HAP-1 (cell line): ENCODE results near the gene UBE3A.
A peak's percentile ranks its signal among the peaks of the same experiment; 100 is the strongest.

Experiments
- DNase-seq, 2 experiments: peaks; one replicate each; pipeline ENCODE4 v3.0.0-alpha.2; 2016 to 2020; ENCODE audit warnings: low spot score in 2 of 2
- H3K27me3 ChIP-seq: fragments of 250-450 bp; sonication (Bioruptor Pico); 2 replicates; pipeline ENCODE4 v1.5.1; 2020; ENCODE audit warnings: low read depth, mild to moderate bottlenecking, moderate library complexity
- H3K36me3 ChIP-seq: fragments of 250-450 bp; sonication (Bioruptor Pico); replicated peaks from 2 replicates; pipeline ENCODE4 v1.5.1; 2020; ENCODE audit warnings: mild to moderate bottlenecking
- H3K4me1 ChIP-seq: fragments of 250-450 bp; sonication (Bioruptor Pico); 2 replicates; pipeline ENCODE4 v1.5.1; 2020; ENCODE audit warnings: mild to moderate bottlenecking
- H3K4me3 ChIP-seq: fragments of 250-450 bp; sonication (Bioruptor Pico); 2 replicates; pipeline ENCODE4 v1.5.1; 2020; ENCODE audit warnings: mild to moderate bottlenecking, moderate library complexity
- H3K9me3 ChIP-seq: fragments of 250-450 bp; sonication (Bioruptor Pico); 2 replicates; pipeline ENCODE4 v1.5.1; 2020; ENCODE audit warnings: mild to moderate bottlenecking, moderate library complexity
- in situ Hi-C: fragments of 300-500 bp; cut with MboI; formaldehyde crosslinking; loops from 3 replicates; pipeline ENCODE4 v1.14.3; 2020; ENCODE audit warnings: low sequenced_read_pairs, inconsistent platforms, mixed read lengths

Gene UBE3A

GRCh38 chr15:25374143-25374542 is 64.7 kb downstream of the UBE3A start:
- in situ Hi-C loops = no loop called here
- Histone ChIP-seq H3K4me1 (no peaks in the 10 kb centered on the region), H3K4me3 (no peak overlapping the region), H3K36me3 (peaks cover 46% of the 10 kb centered on the region), H3K9me3 (no peaks in the 10 kb centered on the region), H3K27me3 (no peaks in the 10 kb centered on the region)
- no peak for DNase-seq

GRCh38 chr15:25372298-25372697 is 66.5 kb downstream of the UBE3A start:
- H3K27me3 ChIP-seq = no peaks in the 10 kb centered on the region
- H3K9me3 ChIP-seq = no peaks in the 10 kb centered on the region
- in situ Hi-C loops = no loop called here
- H3K4me1 ChIP-seq = no peaks in the 10 kb centered on the region; the same call in 1 of the 2 replicates
- no peak for DNase-seq
- H3K4me3 ChIP-seq = no peak overlapping the region
- peaks cover 50% of the 10 kb centered on the region for H3K36me3 ChIP-seq

GRCh38 chr15:25368850-25369249 is 70.0 kb downstream of the UBE3A start:
- DNase-seq = no peak
- no peak overlapping the region for H3K4me3 ChIP-seq
- in situ Hi-C loops = no loop called here
- H3K36me3 ChIP-seq = peaks cover 34% of the 10 kb centered on the region
- no peaks in the 10 kb centered on the region for H3K9me3 ChIP-seq
- no peaks in the 10 kb centered on the region for H3K27me3 ChIP-seq
- no peaks in the 10 kb centered on the region; the same call in 1 of the 2 replicates for H3K4me1 ChIP-seq

- H3K9me3 ChIP-seq = no peaks in the 10 kb centered on the region
- H3K4me3 ChIP-seq = no peak overlapping the region
- no peaks in the 10 kb centered on the region for H3K27me3 ChIP-seq
- in situ Hi-C loops = no loop called here
- peaks cover 25% of the 10 kb centered on the region for H3K36me3 ChIP-seq
- no peak for DNase-seq
- H3K4me1 ChIP-seq = no peaks in the 10 kb centered on the region; the same call in 1 of the 2 replicates
Observed at GRCh38 chr15:25366058-25366457, 72.8 kb downstream of the UBE3A start.

- peaks cover 29% of the 10 kb centered on the region for H3K36me3 ChIP-seq
- in situ Hi-C loops = no loop called here
Observed at GRCh38 chr15:25362545-25362944, 76.3 kb downstream of the UBE3A start.

GRCh38 chr15:25347707-25348106 is 91.1 kb downstream of the UBE3A start:
- in situ Hi-C loops = no loop called here
- H3K4me3 ChIP-seq = no peak overlapping the region
- no peaks in the 10 kb centered on the region for H3K27me3 ChIP-seq
- no peaks in the 10 kb centered on the region for H3K9me3 ChIP-seq
- H3K36me3 ChIP-seq = peaks cover 19% of the 10 kb centered on the region
- DNase-seq = no peak
- peaks cover 13% of the 10 kb centered on the region for H3K4me1 ChIP-seq

More at GRCh38 chr15:25362545-25362944, 76.3 kb downstream of the UBE3A start:
- Histone ChIP-seq H3K4me3 (no peak overlapping the region), H3K9me3 (no peaks in the 10 kb centered on the region), H3K4me1 (no peaks in the 10 kb centered on the region; the same call in 1 of the 2 replicates), H3K27me3 (no peaks in the 10 kb centered on the region)
- DNase-seq = no peak

GRCh38 chr15:25346371-25346770 is 92.5 kb downstream of the UBE3A start:
- no peak for DNase-seq
- in situ Hi-C loops = no loop called here
- H3K36me3 ChIP-seq = peaks cover 11% of the 10 kb centered on the region

GRCh38 chr15:25345943-25346342 is 92.9 kb downstream of the UBE3A start:
- Histone ChIP-seq H3K4me3 (no peak overlapping the region), H3K4me1 (peaks cover 13% of the 10 kb centered on the region), H3K9me3 (no peaks in the 10 kb centered on the region), H3K36me3 (peaks cover 11% of the 10 kb centered on the region), H3K27me3 (no peaks in the 10 kb centered on the region)
- DNase-seq = peak in 1 of 2 experiments; percentile 28
- in situ Hi-C loops = no loop called here

More at GRCh38 chr15:25346371-25346770, 92.5 kb downstream of the UBE3A start:
- peaks cover 13% of the 10 kb centered on the region for H3K4me1 ChIP-seq
- no peak overlapping the region for H3K4me3 ChIP-seq
- H3K9me3 ChIP-seq = no peaks in the 10 kb centered on the region
- H3K27me3 ChIP-seq = no peaks in the 10 kb centered on the region

DNA sequence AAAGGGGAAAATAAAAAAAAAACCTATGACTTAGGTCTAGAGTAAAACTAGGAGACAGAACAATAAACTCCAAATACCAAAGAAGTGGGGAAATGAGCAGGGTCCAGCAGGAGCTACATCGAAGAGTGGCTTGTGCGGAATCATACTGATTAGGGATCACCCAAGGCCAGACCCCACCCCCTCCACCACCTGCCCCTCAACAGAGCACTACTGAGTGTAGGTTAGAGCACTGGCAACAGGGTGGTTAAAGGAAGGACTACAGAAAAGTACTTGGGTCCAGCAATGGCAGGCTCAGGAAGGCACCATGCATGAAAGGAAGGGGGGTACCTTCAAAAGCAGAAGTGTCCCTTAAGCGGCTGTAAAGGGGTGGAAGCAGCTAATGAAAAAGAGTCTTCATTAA is 96.2 kb downstream of the UBE3A start:
- H3K9me3 ChIP-seq = no peaks in the 10 kb centered on the region
- no peak overlapping the region for H3K4me3 ChIP-seq
- no peaks in the 10 kb centered on the region for H3K27me3 ChIP-seq
- peaks cover 28% of the 10 kb centered on the region for H3K36me3 ChIP-seq
- H3K4me1 ChIP-seq = peaks cover 13% of the 10 kb centered on the region
- no peak for DNase-seq
- in situ Hi-C loops = no loop called here

DNA sequence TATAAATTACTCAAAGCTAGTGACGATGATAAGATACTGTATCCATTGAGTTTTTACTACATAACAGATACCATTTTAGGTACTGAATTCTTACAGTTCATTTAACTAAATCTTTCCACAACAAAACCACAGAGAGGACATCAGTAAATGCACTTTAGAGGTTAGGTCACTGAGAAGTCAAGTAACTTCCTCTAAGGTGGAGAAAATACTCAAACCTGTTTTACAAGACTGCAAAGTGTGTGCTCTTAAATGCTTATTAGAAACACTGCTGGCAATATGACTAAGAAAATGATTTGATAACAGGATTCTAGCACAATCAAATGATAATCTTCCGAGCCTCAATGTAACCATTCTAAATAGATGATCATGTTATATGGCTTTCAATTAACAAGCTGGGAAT is 99.4 kb downstream of the UBE3A start:
- in situ Hi-C loops = no loop called here
- no peaks in the 10 kb centered on the region for H3K9me3 ChIP-seq
- no peak for DNase-seq
- peaks cover 13% of the 10 kb centered on the region for H3K4me1 ChIP-seq
- no peaks in the 10 kb centered on the region for H3K27me3 ChIP-seq
- H3K36me3 ChIP-seq = peaks cover 40% of the 10 kb centered on the region
- H3K4me3 ChIP-seq = no peak overlapping the region

GRCh38 chr15:25335279-25335678 is 103.5 kb downstream of the UBE3A start:
- DNase-seq = no peak
- H3K9me3 ChIP-seq = no peaks in the 10 kb centered on the region
- H3K36me3 ChIP-seq = peaks cover 39% of the 10 kb centered on the region
- H3K4me3 ChIP-seq = no peak overlapping the region
- in situ Hi-C loops = no loop called here
- no peaks in the 10 kb centered on the region for H3K27me3 ChIP-seq
- H3K4me1 ChIP-seq = no peaks in the 10 kb centered on the region

GRCh38 chr15:25333049-25333448 is 105.8 kb downstream of the UBE3A start:
- Histone ChIP-seq H3K27me3 (no peaks in the 10 kb centered on the region), H3K4me1 (no peaks in the 10 kb centered on the region), H3K9me3 (no peaks in the 10 kb centered on the region), H3K36me3 (peaks cover 19% of the 10 kb centered on the region), H3K4me3 (no peak overlapping the region)
- DNase-seq = no peak
- in situ Hi-C loops = no loop called here

DNA sequence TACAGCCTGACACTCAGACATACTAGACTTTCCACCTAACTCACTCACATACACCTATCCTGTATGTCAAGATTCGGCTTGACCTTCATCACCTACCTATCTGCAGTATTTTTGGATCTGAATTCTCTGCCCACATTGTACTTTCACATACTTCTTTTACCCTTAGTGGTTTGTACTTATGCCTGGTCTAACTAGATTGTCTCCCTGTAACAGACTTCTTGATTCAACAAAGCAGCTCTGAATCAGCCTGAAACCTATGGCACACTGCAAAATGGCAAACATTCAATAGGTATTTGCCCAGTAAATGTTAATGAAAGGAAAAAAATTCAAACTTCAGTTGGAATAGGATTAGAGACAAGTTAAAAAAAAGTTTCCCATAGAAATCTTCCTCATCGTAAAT is 106.5 kb downstream of the UBE3A start:
- in situ Hi-C loops = no loop called here
- Histone ChIP-seq H3K4me3 (no peak overlapping the region), H3K9me3 (no peaks in the 10 kb centered on the region), H3K27me3 (no peaks in the 10 kb centered on the region), H3K36me3 (peaks cover 13% of the 10 kb centered on the region; the same call in 1 of the 2 replicates), H3K4me1 (no peaks in the 10 kb centered on the region)
- DNase-seq = no peak

DNA sequence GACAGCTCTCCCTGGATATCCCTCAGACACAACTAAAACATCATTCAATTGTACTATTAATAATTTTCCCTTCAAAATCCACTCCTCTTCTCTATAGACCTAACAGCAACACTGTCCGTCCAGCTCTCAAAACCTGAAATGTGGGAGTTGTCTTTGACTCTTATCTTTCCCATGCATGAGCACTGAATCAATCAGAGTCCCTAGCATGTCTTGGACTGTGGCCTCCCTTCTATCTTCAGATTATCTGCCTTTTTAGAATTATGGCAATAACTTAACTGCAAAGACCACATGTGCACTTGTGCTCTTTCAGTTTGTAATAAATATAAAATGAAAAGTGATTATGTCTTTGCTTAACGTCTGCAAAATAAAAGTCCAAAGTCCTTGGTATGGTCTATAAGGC is 107.0 kb downstream of the UBE3A start:
- in situ Hi-C loops = no loop called here
- no peaks in the 10 kb centered on the region for H3K9me3 ChIP-seq
- no peak overlapping the region for H3K4me3 ChIP-seq
- peaks cover 9% of the 10 kb centered on the region; the same call in 1 of the 2 replicates for H3K36me3 ChIP-seq
- DNase-seq = no peak
- no peaks in the 10 kb centered on the region for H3K4me1 ChIP-seq
- H3K27me3 ChIP-seq = no peaks in the 10 kb centered on the region

GRCh38 chr15:25331404-25331803 is 107.4 kb downstream of the UBE3A start:
- in situ Hi-C loops = no loop called here
- Histone ChIP-seq H3K4me3 (no peak overlapping the region), H3K36me3 (peaks cover 9% of the 10 kb centered on the region; the same call in 1 of the 2 replicates), H3K27me3 (no peaks in the 10 kb centered on the region), H3K9me3 (no peaks in the 10 kb centered on the region), H3K4me1 (no peaks in the 10 kb centered on the region)
- DNase-seq = no peak
